NCI-H187 (cell line): ENCODE measurements around the gene MTHFD1.
A peak's percentile ranks its signal among the peaks of the same experiment; 100 is the strongest.
"Not testable (repeated sequence)": the region's sequence is repeated elsewhere in the genome, so short reads cannot be mapped to it uniquely, and the experiment has no call there.

Experiments
- DNase-seq, 2 experiments: peaks; one replicate each; lab custom pipeline; 2025; lab: John Stamatoyannopoulos, UW

MTHFD1 gene

DNA sequence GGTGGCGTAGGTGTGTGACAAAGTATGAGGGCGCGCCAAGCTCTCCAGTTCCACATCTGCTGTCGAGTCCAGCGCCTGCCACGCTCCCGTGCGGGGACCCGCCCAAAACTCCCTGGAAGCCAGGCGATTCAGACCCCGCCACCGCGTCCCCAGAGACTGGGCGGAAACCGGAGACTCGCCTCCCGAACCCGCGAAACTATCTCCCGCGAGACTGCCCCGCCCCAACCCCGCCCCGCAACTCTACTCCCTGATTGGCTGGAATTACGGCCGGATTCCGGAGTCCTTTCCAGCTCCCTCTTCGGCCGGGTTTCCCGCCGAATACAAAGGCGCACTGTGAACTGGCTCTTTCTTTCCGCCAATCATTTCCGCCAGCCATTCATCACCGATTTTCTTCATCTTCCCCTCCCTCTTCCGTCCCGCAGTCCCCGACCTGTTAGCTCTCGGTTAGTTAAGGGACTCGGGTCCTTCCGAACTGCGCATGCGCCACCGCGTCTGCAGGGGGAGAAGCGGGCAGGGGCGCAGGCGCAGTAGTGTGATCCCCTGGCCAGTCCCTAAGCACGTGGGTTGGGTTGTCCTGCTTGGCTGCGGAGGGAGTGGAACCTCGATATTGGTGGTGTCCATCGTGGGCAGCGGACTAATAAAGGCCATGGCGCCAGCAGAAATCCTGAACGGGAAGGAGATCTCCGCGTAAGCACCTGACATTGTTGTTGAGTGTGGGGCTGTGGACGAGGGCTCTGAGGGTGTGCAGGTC, at the start of gene MTHFD1:
Gene MTHFD1, plus strand, starts transcription at position 572 of the 751 bp plus-strand sequence. Its CDS starts 75 bp downstream, at position 647.
- peak; percentile 100 for DNase-seq

- peak; percentile 95 to 99 for DNase-seq
Observed at GRCh38 chr14:64338616-64339316, 49.4 kb upstream of the MTHFD1 start.

- no peak for DNase-seq
Observed at GRCh38 chr14:64340560-64341196, 47.5 kb upstream of the MTHFD1 start.

DNA sequence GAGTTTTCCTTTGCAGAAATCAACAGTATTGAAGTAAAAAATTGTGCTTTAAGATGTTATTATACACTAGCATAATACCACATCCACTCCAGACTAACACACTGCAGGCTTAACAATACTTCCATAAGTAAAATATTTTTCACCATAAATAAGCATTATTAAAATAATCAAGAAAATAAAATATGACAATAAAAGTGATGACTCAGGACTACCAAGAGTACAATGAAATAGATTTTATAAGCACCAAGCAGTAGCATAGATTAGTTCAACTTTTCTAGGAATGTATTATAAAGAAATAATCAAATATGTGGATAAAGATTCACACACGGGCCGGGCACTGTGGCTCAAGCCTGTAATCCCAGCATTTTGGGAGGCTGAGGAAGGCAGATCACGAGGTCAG, 40.4 kb upstream of the MTHFD1 start:
- DNase-seq = no peak

DNA sequence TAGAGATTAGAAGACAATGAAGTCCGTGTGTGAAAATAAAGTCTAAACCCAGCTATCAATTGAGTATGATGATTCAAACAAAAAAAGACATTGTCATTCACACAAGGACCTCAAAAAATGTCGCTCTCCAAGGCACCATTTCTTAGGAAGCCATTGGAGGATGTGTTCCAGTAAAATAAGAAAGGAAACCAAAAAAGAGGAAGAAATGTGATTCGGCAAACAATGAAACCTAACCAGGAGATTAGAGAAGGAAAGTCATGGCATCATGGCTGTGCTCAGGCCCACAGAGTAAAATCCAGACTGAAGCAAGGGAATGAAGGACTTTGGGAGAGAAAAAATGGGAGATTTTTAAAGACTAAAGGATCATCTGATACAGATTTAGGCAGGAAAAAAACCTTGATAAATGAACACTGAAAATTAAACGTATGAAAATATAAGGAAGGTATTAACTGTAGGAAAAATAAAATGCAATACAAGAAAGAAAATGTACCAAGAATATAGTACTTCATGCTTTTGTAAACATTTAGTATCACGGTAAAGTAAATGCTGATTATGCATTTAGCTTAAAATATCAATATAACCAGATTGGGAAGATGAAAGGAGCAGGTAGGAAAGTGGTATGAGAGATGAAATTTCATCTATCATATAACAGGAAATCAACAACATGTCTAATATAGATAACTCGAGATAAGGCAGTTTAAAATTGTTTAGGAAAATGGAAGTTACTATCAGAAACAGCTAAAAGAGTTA, 38.2 kb upstream of the MTHFD1 start:
- DNase-seq = no peak

- no peak for DNase-seq
Observed at GRCh38 chr14:64363265-64363846, 24.8 kb upstream of the MTHFD1 start.

DNA sequence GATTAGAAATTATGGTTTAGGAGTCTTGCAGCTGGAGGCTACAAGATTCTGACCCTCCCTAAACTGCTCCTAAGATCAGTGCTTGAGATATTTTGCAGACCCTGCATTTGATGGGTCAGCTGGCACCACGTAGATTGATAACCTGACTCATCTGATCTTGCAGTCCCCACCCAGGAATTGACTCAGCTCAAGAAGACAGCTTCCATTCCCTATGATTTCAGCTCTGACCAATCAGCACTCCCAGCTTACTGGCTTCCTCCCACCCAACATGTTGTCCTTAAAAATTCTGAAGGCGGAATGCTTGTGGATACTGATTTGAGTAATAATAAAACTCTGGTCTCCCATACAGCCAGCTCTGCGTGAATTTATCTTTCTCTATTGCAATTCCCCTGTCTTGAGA, 23.2 kb upstream of the MTHFD1 start:
- DNase-seq = no peak

GRCh38 chr14:64365358-64365889, 22.7 kb upstream of the MTHFD1 start:
- DNase-seq = not testable (repeated sequence)

DNA sequence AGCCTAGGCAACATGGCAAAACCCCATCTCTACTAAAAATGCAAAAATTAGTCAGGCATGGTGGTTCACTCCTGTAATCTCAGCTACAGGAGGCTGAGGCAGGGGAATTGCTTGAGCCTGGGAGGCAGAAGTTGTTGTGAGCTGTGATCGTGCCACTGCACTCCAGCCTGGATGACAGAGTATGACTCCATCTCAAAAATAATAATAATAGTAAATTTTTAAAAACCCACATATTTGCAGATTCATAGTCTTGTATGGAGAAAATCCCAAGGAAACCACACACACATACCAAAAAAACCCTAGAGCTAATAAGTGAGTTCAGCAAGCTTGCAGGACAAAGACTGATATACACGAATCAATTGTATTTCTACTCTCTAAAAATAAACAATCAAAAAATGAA, 19.0 kb upstream of the MTHFD1 start:
- DNase-seq = no peak

DNA sequence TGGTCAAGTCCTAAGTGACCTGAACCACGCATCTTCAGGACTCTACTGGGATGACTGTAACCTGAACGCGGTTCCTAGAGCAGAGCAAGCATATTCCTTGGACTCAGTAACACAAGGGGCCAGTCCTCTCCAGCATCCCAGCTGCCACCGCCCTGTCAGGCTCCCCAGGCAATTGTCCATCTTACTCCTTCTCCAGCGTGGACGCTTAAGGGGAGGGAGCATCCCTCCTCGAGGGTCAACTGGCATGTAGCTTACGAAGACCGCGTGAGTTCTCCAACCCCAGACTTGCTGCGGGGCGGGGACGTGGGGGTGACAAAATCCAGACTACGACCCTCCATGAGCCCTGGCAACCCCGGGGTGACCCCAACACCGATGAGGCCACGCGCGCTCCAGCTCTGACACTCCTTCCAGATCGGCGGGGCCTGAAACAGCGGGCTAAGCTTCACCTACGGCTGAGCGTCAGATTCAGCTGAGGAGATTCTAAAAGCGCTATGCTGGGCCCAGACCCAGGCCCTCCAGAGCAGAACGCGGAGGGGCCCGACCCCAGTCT, 846 bp upstream of the MTHFD1 start:
- DNase-seq = peak in 1 of 2 experiments; percentile 75

DNA sequence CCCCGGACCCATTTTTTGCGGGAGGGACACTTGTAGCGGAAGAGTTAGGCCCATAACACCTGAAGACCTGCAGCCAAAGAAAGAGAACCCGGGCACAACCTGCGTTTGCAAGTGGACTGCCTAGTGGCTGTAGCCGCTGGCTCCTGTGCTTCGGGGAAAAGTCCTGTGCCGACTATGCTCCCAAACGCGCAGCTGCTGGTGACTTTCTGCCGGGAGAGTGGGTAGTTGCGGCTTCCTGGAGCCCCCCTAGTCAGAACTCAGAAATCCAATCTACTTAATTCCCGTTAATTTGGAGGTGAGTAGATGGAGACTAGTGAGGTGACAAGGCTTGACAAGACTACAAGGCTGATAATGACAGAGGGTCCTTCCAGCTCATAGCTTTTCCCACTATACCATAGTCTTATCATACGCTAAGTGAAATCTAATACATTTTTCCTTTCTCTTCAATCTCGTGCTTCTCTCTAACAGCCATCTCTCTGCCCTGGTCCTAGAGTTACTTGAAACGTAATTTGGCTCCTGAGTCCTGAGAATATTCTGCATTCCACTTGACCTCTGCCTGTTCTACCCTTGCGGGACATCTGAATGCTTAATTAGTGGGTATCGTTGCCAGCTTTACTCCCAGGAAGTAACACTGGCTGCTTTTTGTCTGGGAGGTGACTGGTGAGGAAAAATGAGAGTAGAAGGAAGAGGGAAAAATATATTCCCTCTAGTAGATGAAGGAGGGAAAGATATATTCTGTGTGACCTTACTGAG, 556 bp downstream of the MTHFD1 start:
- no peak for DNase-seq

DNA sequence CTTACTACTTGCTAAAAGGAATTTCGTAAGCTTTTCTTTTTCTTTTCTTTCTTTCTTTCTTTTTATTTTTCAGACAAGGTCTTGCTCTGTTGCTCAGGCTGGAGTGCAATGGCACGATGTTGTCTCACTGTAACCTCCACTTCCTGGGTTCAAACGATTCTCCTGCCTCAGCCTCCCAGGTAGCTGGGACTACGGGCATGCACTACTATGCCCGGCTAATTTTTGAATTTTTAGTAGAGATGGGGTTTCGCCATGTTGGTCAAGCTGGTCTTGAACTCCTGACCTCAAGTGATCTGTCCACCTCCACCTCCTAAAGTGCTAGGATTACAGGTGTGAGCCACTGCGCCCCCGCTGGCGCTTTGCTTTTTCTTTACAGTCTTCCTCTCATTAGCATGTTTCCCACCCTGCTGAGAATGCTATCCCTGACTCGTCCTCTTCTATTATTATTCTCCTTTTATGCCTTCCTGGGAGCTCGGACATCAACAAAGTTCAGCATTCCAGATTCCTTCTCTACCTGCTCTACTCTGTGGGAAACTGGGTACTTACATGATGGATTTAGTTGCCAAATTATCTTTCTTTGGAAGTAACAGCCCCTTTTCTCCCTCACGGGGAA, 3.1 kb downstream of the MTHFD1 start:
- no peak for DNase-seq

GRCh38 chr14:64391986-64392385, 3.8 kb downstream of the MTHFD1 start:
- DNase-seq = no peak

- DNase-seq = not testable (repeated sequence)
Observed at GRCh38 chr14:64393189-64393726, 5.1 kb downstream of the MTHFD1 start.

GRCh38 chr14:64394423-64394822, 6.3 kb downstream of the MTHFD1 start:
- no peak for DNase-seq

GRCh38 chr14:64394977-64395633, 7.0 kb downstream of the MTHFD1 start:
- DNase-seq = no peak

DNA sequence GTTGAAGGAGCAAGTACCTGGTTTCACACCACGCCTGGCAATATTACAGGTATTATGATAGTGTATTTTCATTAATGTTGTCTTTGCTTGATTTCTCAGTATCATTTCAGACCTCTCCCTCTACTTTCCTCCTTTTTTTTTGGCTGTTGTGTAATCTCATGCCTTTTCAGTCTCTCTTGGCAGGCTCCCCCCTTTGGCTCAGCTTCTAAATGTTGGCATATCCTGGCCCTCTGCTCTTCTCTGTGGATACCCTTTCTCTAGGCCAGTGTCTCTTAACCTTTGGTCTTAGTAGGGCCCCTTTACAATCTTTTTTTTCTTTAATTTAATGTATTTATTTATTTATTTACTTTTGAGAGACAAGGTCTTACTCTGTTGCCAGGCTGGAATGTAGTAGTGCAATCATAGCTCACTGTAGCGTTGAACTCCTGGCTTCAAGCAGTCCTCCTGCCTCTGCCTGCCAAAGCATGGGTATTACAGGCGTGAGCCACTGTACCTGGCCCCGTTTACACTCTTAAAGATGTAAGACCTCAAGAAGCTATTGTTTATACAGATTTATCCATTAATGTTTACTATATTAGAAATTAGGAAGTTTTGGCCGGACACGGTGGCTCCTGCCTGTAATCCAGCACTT, 12.8 kb downstream of the MTHFD1 start:
- no peak for DNase-seq

DNA sequence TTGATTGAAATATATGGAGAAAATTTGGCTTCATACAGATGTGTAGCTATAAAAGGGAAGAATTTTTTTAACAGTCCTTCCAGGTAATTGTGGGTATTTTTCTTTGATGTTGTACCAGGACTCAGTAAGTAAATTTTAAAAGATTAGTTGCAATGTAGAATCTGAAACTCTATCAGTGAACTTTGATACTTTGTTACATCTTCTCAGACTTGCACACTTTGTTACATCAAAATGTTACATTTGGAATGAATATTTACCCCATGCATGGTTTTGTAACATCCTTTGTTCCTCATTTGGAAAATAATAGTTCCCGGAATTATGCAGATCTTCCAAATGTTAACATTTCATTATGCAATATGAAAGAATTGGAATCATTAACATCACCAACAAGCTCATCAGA, 13.8 kb downstream of the MTHFD1 start:
- DNase-seq = no peak

GRCh38 chr14:64405295-64405694, 17.1 kb downstream of the MTHFD1 start:
- no peak for DNase-seq
